Measurements from ENCODE around the gene ACTL7B.
"Not testable (repeated sequence)": the region's sequence is repeated elsewhere in the genome, so short reads cannot be mapped to it uniquely, and the experiment has no call there.

Gene ACTL7B

GRCh38 chr9:108842610-108843295 is 13.0 kb downstream of the ACTL7B start:
- no peak for DNase-seq

- DNase-seq: not testable (repeated sequence)
Observed at GRCh38 chr9:108839561-108839960, 16.2 kb downstream of the ACTL7B start.

- no peak for DNase-seq
Observed at GRCh38 chr9:108838017-108838416, 17.8 kb downstream of the ACTL7B start.

GRCh38 chr9:108837530-108837929 is 18.3 kb downstream of the ACTL7B start:
- no peak for DNase-seq

GRCh38 chr9:108836781-108837180 is 19.0 kb downstream of the ACTL7B start:
- no peak for DNase-seq

GRCh38 chr9:108836319-108836718 is 19.5 kb downstream of the ACTL7B start:
- no peak for DNase-seq

- DNase-seq: no peak
Observed at GRCh38 chr9:108835831-108836230, 20.0 kb downstream of the ACTL7B start.

GRCh38 chr9:108834959-108835665 is 20.7 kb downstream of the ACTL7B start:
- DNase-seq: no peak

- DNase-seq: no peak
Observed at GRCh38 chr9:108832179-108832500, 23.6 kb downstream of the ACTL7B start.

GRCh38 chr9:108831496-108832178 is 24.1 kb downstream of the ACTL7B start:
- DNase-seq: no peak

- no peak for DNase-seq
Observed at GRCh38 chr9:108830272-108830671, 25.5 kb downstream of the ACTL7B start.

GRCh38 chr9:108823829-108824228 is 32.0 kb downstream of the ACTL7B start:
- DNase-seq: no peak

- DNase-seq: no peak
Observed at GRCh38 chr9:108816037-108816436, 39.7 kb downstream of the ACTL7B start.

- no peak for DNase-seq
Observed at GRCh38 chr9:108815156-108815555, 40.6 kb downstream of the ACTL7B start.

- no peak for DNase-seq
Observed at GRCh38 chr9:108813951-108814601, 41.7 kb downstream of the ACTL7B start.

- no peak for DNase-seq
Observed at GRCh38 chr9:108812396-108813025, 43.3 kb downstream of the ACTL7B start.

GRCh38 chr9:108811944-108812343 is 43.8 kb downstream of the ACTL7B start:
- DNase-seq: peak; percentile 41

- no peak for DNase-seq
Observed at GRCh38 chr9:108809269-108809668, 46.5 kb downstream of the ACTL7B start.

All from NCI-H187 treated with DMSO at 0.1 percent for 48 hours (cell line).